PC-9 (cell line): ENCODE results near the gene SRGAP3.

Experiments used
- CTCF ChIP-seq: fragments of 200-600 bp; sonication (generic); conservative IDR thresholded peaks from 2 replicates; pipeline ENCODE4 v1.6.1; 2017; ENCODE audit warnings: mixed run types, antibody characterized with exemption, mild to moderate bottlenecking, moderate library complexity
- EZH2 ChIP-seq: fragments of 200-600 bp; sonication (generic); IDR thresholded peaks from 2 replicates; pipeline ENCODE4 v1.8.0; 2017; ENCODE audit warnings: antibody characterized with exemption, low read depth

- TF ChIP-seq CTCF (no peak), EZH2 (no peak)
Observed at GRCh38 chr3:9223672-9224071, 25.8 kb downstream of the SRGAP3 start.
